ENCODE results near the gene TTC13. TPM values are rescaled to one million over a fixed set of nuclear protein-coding genes. Genes with fewer than 3 reads are reported as not detected.

TTC13 gene
- total and polyA plus RNA-seq, 10 donors: 16.2 to 86.6 (median 38.8) TPM

DNA sequence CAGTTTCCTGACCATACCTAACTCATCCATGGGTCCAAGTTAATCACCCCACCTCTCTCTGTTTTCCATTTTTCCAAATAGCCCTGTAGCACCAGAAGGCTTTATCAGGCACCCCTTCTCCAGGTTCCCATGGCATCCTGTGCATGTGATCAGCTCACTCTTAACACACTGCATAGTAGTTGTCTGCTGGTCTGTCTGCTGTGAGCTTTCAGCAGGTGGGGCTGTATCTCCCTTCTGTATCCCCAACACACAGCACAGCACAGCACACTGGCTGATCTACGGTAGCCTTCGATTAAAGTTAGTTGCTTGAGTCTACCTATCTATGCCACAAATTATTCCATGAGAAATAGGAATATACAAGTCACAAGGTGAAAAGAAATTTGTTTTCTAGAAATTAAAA lies 56.0 kb downstream of the TTC13 start:
- H3K27me3 ChIP-seq (replicated peaks in 1 of 7): no peaks in the 10 kb centered on the region
- no peak for TF ChIP-seq POLR2A (IDR thresholded peaks at IDR 0.05)
- TF ChIP-seq CTCF (IDR thresholded peaks at IDR 0.05 in 8 of 11, conservative IDR thresholded peaks at IDR 0.05 in 3 of 11): no peak
- no peak for TF ChIP-seq POLR2AphosphoS5 (IDR thresholded peaks at IDR 0.05)
- intact Hi-C loops (cut with DNase I; ENCODE audit: low total_unique reads): no loop called here
- no peak for DNase-seq
- H3K36me3 ChIP-seq: peaks cover 0 to 100% (median 71%) of the 10 kb centered on the region in 6 donors
- WGBS, 5 donors: 88 to 98% (median 93%) methylated on average over 2 of the region's 2 CpGs
- H3K4me3 ChIP-seq: no peak overlapping the region
- H3K9me3 ChIP-seq: no peaks in the 10 kb centered on the region
- H3K27ac ChIP-seq: no peak overlapping the region
- peaks cover 0 to 3% (median 0%) of the 10 kb centered on the region in 6 donors for H3K4me1 ChIP-seq

GRCh38 chr1:230919207-230919606 lies 59.5 kb downstream of the TTC13 start:
- 50 to 71% (median 59%) methylated on average over 4 of the region's 4 CpGs for WGBS, 5 donors
- Histone ChIP-seq H3K4me3 (no peak overlapping the region), H3K27ac (no peak overlapping the region), H3K9me3 (no peaks in the 10 kb centered on the region), H3K4me1 (peaks cover 0 to 6% (median 0%) of the 10 kb centered on the region in 6 donors), H3K27me3 (replicated peaks in 1 of 7) (no peaks in the 10 kb centered on the region), H3K36me3 (peaks cover 0 to 100% (median 62%) of the 10 kb centered on the region in 6 donors)
- intact Hi-C loops (cut with DNase I; ENCODE audit: low total_unique reads): loop anchor here (2.0 to 10.0 kb wide), 2 partner anchors 176 to 290 kb away; no protein-coding TSS in a partner anchor
- TF ChIP-seq POLR2AphosphoS5 (IDR thresholded peaks at IDR 0.05) (no peak), POLR2A (IDR thresholded peaks at IDR 0.05) (no peak), CTCF (IDR thresholded peaks at IDR 0.05 in 8 of 11, conservative IDR thresholded peaks at IDR 0.05 in 3 of 11) (no peak)
- no peak for DNase-seq

GRCh38 chr1:230917284-230918135 lies 61.2 kb downstream of the TTC13 start:
- H3K36me3 ChIP-seq: peaks cover 0 to 100% (median 60%) of the 10 kb centered on the region in 6 donors
- intact Hi-C loops (cut with DNase I; ENCODE audit: low total_unique reads): loop anchor here (2.0 to 10.0 kb wide), 2 partner anchors 177 to 291 kb away; no protein-coding TSS in a partner anchor
- TF ChIP-seq CTCF (IDR thresholded peaks at IDR 0.05 in 8 of 11, conservative IDR thresholded peaks at IDR 0.05 in 3 of 11) (peak; percentile 46 to 88 (median 77)), POLR2AphosphoS5 (IDR thresholded peaks at IDR 0.05) (peak in 1 of 3 donors; percentile 16), POLR2A (IDR thresholded peaks at IDR 0.05) (no peak)
- no peaks in the 10 kb centered on the region for H3K27me3 ChIP-seq (replicated peaks in 1 of 7)
- no peak overlapping the region for H3K4me3 ChIP-seq
- no peaks in the 10 kb centered on the region for H3K9me3 ChIP-seq
- no peak overlapping the region for H3K27ac ChIP-seq
- peak; percentile 85 for DNase-seq
- H3K4me1 ChIP-seq: peaks cover 0 to 6% (median 0%) of the 10 kb centered on the region in 6 donors
- 49 to 57% (median 53%) methylated on average over 15 of the region's 15 CpGs for WGBS, 5 donors

Data from spleen (tissue), 11 donors.